Sigmoid colon (tissue), 3 donors: Measurements from ENCODE around the gene RNF166.

Experiments
- POLR2A ChIP-seq, 2 donors: fragments of 450-650 bp; IDR thresholded peaks; one replicate each; pipeline ENCODE4 v1.6.1; 2016; ENCODE audit warnings: antibody characterized with exemption in 2 of 2, mild to moderate bottlenecking in 2 of 2, moderate library complexity in 2 of 2
- TF ChIP-seq, protein P1 (sequence below), 4 experiments: fragments of 450-650 bp in 3 of 4; fragments of 200-600 bp in 1 of 4; IDR thresholded peaks; one replicate each; pipeline ENCODE4 v1.5.1; 2016 to 2019; ENCODE audit warnings: antibody characterized with exemption in 4 of 4, mild to moderate bottlenecking in 3 of 4, moderate library complexity in 2 of 4

DNA sequence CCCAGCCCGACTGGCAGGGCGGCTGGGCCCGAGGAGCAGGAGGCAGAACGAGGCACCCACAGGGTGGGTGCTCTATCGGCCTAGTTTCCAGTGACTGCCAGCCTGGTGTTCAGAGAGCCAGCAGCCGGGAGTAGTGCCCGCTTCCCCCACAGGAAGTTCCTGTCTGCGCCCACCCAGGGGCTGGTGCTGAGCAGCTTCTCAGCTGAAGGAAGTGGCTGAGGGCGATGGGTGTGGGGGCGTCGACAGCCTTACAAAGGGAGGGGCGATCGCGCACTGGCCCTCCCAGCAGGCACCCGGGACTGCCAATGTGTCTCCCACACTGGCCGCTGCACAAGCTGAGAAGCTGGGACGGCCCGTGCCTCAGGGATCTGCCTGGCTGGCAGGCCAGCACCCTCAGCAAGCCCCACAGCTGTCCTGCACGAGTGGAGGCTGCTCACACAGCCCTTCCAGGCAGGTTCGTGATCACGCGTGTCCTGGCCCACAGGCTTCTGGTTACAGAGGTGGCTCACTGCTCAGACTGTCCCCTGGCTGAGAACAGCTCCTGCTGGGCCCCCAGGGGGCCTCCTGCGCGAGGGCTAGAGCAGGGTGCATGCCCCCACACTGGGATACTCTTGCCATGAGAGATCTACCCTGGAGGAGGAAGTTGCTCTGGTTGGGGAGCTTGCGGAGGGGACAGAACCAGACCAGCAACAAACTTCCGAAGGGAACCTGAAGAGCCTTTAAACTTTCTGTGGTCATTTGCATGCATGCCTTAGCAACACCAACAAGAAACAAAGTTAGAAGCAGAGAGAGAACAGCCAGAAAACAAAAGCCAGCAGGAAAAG, 2.5 kb downstream of the RNF166 start:
- TF ChIP-seq, protein P1, sequence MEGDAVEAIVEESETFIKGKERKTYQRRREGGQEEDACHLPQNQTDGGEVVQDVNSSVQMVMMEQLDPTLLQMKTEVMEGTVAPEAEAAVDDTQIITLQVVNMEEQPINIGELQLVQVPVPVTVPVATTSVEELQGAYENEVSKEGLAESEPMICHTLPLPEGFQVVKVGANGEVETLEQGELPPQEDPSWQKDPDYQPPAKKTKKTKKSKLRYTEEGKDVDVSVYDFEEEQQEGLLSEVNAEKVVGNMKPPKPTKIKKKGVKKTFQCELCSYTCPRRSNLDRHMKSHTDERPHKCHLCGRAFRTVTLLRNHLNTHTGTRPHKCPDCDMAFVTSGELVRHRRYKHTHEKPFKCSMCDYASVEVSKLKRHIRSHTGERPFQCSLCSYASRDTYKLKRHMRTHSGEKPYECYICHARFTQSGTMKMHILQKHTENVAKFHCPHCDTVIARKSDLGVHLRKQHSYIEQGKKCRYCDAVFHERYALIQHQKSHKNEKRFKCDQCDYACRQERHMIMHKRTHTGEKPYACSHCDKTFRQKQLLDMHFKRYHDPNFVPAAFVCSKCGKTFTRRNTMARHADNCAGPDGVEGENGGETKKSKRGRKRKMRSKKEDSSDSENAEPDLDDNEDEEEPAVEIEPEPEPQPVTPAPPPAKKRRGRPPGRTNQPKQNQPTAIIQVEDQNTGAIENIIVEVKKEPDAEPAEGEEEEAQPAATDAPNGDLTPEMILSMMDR (IDR thresholded peaks at IDR 0.05), result no peak
- no peak for TF ChIP-seq POLR2A (IDR thresholded peaks at IDR 0.05)
